Measurements from ENCODE around the gene PTPRD.

PTPRD gene

GRCh38 chr9:10260501-10260900, 352.3 kb downstream of the PTPRD start:
- no peak for DNase-seq

- DNase-seq: no peak
Measured at GRCh38 chr9:10259668-10260067, 353.1 kb downstream of the PTPRD start.

DNA sequence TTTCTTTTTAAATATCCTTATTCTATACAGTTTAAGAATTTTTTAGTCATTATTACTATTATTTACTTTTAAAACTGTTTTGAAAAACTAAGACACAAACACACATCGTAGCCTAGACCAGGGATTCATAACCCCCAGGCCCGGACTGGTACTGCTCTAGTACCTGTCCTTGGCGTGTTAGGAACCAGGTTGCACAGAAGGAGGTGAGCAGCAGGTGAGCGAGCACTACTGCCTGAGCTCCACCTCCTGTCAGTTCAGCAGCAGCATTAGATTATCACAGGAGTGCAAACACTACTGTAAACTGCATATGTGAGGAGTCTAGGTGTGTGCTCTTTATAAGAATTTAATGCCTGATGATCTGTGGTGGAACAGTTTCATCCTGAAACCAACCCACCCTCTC, 357.0 kb downstream of the PTPRD start:
- DNase-seq: no peak

DNA sequence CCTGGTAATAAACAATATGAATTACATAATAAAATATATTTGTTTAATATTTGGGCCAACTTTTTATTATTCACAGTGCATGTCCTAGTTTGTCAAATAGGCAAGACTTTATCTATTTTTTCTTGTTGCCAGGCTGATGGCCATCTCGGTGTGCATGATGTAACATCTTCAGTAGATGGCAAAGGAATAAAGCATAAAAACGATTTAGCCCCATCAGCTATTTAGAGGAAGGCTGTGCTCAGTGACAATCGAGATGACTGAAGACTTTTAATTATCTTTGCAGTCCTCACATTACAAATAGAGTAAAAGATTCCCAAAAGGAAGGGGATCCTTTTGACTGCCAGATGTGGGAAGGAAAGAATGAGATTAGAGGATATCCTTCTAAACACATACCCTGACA, 358.5 kb downstream of the PTPRD start:
- no peak for DNase-seq

DNA sequence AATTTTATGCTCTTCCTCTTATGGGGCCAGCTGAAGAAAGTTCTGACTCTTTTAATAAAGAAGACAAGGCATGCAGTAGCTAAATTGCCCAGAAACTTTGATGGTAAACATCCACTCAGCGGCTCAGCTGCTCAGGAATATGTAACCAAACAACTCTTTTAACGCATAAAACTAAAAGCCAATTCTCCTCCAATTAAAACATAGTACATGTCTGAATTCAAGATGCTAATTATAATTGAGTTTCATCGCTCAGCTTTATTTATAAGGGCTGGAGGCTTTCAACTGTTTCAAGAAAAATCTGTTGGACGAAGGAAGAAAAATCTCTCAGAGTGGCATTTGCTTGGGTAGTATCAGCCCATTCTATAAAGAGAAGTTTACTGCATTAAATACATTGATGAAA, 359.5 kb downstream of the PTPRD start:
- no peak for DNase-seq

DNA sequence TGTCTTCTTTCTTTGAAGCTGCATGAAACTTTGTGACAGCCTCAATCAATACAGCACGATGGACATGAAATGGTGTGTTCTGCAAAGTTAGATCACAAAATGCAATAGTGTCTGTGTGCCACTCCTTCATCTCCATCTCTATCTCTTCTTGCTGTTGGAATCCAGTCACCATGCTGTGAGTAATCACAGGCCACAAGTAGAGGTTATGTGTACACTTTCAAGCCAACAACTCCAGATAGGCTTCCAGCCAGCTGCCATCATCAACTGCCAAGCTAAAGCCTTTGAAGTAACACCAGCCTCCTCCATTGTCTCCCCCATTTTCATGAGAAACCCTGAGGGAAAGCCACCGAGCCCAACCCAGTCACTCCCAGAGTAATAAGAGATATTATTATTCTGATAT, 360.6 kb downstream of the PTPRD start:
- DNase-seq: no peak

DNA sequence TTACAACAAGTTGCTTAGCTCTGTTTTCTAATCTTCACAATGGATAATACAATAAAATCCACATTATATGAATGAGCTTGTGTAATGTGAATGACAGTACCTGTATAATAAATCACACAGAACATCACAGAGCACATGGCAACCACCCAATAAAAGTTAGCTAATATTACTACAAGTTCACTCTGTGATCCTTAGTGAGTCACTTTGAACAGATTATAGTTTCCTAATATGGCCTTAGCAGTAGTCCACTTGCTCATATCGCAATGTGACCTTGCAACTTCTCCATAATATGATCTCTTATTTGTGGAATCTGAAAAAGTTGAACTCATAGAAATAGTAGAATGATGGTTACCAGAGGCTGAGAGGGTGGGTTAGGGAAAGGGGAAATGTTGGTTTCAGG, 361.3 kb downstream of the PTPRD start:
- DNase-seq: no peak

DNA sequence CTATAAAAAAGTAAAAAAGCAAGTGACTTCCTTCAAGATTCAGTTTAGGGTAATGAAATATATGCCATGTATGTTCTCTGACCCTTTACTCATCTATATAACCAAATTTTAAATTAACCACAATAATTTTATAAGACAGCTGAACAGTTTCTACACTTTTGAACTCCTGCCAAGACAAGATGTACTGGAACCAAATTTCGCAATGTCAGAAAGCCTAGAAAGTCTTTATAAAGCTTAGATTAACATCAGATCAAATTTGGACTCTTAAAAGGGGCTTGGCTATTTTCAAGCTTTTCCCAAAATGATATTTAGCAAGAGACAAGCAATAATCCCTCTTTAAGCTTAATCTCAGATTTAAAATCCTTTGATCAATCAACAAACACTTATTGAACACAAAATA, 362.6 kb downstream of the PTPRD start:
- no peak for DNase-seq

- no peak for DNase-seq
Measured at GRCh38 chr9:10248890-10249289, 363.9 kb downstream of the PTPRD start.

GRCh38 chr9:10242255-10242654, 370.5 kb downstream of the PTPRD start:
- DNase-seq: no peak

DNA sequence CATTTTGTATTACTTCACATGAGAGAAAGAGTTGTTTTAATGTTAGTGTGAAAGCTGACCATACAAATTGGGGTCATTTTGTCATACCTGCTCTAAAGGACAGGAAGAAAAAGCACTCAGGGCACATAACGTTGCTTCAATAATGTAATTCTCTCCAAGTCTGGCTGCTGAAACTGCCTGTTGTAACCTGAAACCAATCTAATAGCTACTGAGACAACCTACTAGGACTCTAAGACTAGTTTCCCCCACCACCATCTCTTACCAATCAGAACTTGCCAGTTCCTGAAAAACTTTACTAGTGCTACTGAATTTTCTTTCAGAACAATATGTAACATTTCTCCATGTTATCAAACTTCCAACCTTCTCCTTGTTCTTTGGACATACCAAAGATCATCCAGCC, 374.7 kb downstream of the PTPRD start:
- no peak for DNase-seq

GRCh38 chr9:10237584-10237983, 375.2 kb downstream of the PTPRD start:
- no peak for DNase-seq

DNA sequence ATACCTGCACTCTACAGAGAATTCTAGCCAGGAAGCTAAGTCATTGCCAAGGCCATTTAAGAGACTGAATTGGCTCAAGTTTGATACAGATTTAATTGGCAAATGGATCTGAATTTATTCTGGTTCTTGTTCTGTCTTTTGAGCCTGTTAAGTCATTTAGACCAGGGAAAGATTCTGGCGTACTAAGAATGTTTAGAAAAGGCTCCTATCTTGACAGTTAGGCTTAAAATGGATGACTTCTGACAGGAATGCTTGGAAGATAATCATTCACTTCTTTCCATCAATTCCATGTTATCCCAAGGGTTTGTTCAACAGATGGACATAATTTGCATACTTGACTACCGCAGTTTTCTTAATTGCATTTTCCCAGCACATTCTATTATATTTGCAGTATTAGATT, 376.6 kb downstream of the PTPRD start:
- no peak for DNase-seq

DNA sequence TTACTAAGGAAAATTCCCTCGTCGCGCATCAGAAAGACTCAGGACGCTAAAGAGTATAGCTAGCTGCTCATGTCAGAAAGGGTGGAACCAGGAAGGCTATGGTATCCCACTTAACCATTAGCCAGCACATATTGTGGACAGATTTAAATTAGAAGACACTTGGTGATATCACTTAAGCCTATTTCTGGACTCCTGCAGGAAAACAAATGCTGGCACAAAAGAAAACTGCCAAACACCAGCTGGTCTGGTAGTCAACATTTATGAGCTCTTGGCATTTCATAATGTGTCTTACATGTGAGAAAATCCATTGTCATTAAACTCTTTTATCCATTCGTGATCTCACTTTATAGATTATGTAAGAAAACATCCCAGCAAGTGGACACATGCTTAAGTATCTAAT, 377.4 kb downstream of the PTPRD start:
- no peak for DNase-seq

- DNase-seq: no peak
Measured at GRCh38 chr9:10232352-10232930, 380.4 kb downstream of the PTPRD start.

- DNase-seq: no peak
Measured at GRCh38 chr9:10230512-10230911, 382.3 kb downstream of the PTPRD start.

- DNase-seq: no peak
Measured at GRCh38 chr9:10228082-10228481, 384.7 kb downstream of the PTPRD start.

- no peak for DNase-seq
Measured at GRCh38 chr9:10226996-10227395, 385.8 kb downstream of the PTPRD start.

- DNase-seq: no peak
Measured at GRCh38 chr9:10212702-10213101, 400.1 kb downstream of the PTPRD start.

- DNase-seq: no peak
Measured at GRCh38 chr9:10208691-10209069, 404.1 kb downstream of the PTPRD start.

- no peak for DNase-seq
Measured at GRCh38 chr9:10204276-10204675, 408.5 kb downstream of the PTPRD start.

- DNase-seq: no peak
Measured at GRCh38 chr9:10173561-10173960, 439.2 kb downstream of the PTPRD start.

GRCh38 chr9:10172476-10172875, 440.3 kb downstream of the PTPRD start:
- no peak for DNase-seq

GRCh38 chr9:10168241-10168640, 444.6 kb downstream of the PTPRD start:
- DNase-seq: no peak

DNA sequence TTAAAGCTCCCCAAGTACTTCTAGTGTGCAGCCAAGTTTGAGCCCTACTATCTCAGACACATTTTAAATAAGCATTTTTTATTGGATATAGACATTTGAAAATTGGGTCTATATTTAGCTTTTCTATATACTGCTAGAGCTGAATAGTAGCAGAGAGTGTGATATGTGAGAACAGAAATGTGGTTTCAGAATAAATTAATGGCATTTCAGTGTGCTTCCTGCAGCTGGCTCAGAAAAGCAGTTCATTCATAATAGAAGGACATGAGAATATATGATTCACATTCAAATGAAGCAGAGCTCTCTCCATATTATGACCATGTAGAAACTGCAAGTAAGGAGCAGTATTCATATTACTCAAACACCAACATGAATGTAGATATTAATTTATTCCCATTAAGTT, 464.0 kb downstream of the PTPRD start:
- DNase-seq: no peak
